Fibroblast of skin of left biceps (primary cell): ENCODE data around the gene OR4A15.

Experiments used
- DNase-seq, 2 experiments: peaks; one replicate each; pipeline ENCODE4 v3.0.0-alpha.2; 2013; ENCODE audit warnings: low read depth in 2 of 2

OR4A15 gene

DNA sequence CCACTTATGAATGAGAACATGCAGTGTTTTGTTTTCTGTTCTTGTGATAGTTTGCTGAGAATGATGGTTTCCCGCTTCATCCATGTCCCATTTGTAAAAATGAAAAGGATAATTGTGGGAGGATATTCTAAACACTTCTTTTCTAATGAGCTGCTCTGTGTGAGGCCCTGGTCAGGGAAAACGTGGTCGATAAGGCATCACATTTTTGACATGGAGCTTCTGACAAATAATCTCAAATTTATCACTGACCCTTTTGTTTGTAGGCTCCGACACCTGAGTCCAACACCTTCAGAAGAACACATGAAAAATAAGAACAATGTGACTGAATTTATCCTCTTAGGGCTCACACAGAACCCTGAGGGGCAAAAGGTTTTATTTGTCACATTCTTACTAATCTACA, at the start of gene OR4A15:
Gene OR4A15, plus strand, starts transcription at position 301 of the 400 bp plus-strand sequence. Its CDS starts 0 bp downstream, at position 301.
- DNase-seq: no peak

DNA sequence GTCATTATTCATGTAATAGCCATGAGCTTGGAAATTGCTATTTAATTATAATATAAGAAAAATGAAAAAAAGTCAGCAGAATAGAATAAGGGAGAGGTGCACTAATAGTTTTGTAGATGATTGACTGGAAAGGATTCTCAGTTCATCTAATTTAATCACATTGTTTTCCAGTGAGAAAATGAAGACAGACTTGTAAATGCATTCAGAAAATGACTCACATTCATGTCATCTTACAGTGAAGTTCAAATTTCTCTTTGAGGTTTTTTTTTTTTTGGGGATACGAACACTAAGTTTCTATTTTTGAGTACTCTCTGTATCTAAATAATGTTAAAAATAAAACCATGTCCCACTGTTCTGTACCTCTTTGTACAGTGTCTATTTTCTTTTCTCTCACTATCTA, 43.3 kb upstream of the OR4A15 start:
- DNase-seq: no peak

DNA sequence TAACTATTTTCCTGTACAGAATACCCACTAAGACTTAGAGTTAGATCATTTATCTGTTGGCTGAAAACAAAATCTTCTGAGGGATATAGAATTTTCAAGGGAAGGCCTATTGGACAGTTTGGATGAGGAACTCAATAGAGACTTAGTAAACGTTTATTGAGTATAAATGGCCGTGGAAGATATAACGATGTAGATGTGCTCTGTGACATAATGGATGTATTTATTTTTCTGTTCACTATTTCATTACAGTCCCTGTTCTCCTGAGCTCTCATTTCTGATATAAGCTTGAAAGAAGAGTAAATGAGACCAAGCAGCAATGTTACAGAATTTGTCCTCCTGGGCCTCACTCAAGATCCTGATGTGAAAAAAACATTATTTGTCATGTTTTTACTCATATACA, 24.9 kb upstream of the OR4A15 start, which contains the start of gene OR4A16:
Gene OR4A16, plus strand, starts transcription at position 301 of the 400 bp plus-strand sequence. Its CDS starts 0 bp downstream, at position 301.
- no peak for DNase-seq

DNA sequence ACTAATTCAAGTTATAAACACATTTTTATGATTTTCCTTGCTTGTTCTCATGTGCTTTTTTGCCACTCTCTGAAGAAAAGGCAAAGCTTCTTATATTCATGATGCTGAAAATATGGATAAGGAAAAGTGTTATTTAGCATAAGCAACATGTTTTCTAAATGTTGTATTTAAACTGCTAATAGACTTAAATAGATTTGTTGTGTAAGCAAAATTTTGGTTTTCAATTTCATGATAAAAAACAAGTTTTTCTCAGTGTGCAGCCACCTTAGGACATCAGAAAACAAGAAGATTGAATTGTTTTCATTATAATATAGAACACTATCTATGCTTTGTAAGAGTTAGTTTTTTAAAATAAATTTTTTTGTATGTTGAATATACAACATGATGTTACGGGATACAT, 22.5 kb upstream of the OR4A15 start:
- DNase-seq: no peak

DNA sequence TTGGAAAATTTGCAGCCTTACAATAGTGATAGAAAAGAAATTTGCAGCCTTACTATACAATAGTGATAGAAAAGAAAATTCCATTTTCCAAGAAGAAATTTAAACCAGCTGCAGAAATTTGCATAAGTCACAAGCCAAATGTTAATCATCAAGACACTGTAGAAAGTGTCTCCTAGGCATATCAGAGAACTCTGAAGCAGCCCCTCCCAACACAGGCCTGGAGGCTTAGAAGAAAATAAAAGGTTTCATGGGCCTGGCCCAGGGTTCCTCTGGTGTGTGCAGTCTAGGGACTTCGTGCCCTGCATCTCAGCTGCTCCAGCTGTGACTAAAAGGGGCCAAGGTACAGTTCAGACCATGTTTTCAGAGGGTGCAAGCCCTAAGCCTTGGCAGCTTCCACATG, 18.7 kb upstream of the OR4A15 start:
- no peak for DNase-seq

DNA sequence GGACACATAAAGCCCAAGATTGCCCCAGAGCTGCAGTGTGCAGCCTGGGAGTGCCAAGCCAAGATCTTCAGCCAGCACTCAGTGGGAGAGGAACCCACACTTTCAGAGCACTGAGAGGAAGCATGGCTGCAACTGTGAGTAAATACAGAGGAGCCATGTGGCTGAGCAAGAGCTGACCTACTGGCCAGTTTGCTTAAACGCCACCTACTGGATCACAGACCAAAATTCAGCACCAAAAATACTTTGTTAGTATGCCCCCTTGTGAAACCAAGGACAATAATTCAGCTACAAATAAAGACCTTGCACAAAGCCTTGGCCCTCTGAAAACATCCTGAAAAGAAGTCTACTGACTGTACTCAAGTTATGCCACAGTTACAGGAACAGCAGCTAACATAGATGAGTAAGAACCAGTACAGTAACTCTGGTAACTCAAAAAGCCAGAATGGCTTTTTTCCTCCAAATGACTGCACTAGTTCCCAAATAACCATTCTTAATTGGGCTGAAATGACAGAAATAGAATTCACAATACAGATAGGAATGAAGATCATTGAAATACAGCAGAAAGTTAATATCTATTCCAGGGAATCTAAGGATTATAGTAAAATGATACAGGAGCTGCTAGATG, 10.1 kb upstream of the OR4A15 start:
- no peak for DNase-seq

DNA sequence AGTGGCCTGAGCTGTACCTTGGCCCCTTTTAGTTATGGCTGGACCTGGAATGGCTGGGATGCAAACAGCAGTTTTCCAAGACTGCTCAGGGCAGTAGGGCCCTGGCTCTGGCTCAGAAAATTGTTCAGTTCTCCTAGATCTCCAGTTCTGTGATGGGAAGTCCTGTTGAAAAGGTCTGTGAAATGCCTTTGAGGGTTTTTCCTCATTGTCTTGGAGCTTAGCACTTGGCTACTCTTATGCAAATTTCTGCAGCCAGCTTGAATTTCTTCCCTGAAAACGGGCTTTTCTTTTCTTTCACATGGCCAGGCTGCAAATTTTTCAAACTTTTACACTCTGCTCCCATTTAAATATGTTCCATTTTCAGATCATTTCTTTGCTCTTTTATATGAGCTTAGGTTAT, 33.2 kb downstream of the OR4A15 start:
- DNase-seq: no peak
